Thoracic aorta (tissue), 2 donors: ENCODE measurements around the gene GPR75. TPM values are rescaled to one million over a fixed set of nuclear protein-coding genes. Genes with fewer than 3 reads are reported as not detected.

Source experiments
- ATAC-seq: fragments of 150-250 bp; one replicate; pipeline ENCODE4 v1.8.0; 2017; ENCODE audit warnings: low read depth; ENCODE audit not compliant: insufficient number of reproducible peaks, low FRiP score
- DNase-seq: peaks from one replicate; pipeline ENCODE4 v3.0.0-alpha.2; 2020; ENCODE audit warnings: low spot score
- H3K27ac ChIP-seq, 2 donors: fragments of 200-600 bp; sonication (generic); 1 replicate in 1 of 2; 2 replicates in 1 of 2; pipeline ENCODE4 v1.5.1; 2016; ENCODE audit warnings: mild to moderate bottlenecking in 2 of 2, moderate library complexity in 2 of 2
- H3K27me3 ChIP-seq: fragments of 200-600 bp; sonication (generic); replicated peaks from 2 replicates; pipeline ENCODE4 v1.6.0; 2016; ENCODE audit warnings: mild to moderate bottlenecking; ENCODE audit not compliant: insufficient read depth
- H3K36me3 ChIP-seq: fragments of 200-600 bp; sonication (generic); one replicate; pipeline ENCODE4 v1.5.1; 2016
- H3K4me1 ChIP-seq, 2 donors: fragments of 200-600 bp; sonication (generic); 1 replicate in 1 of 2; 2 replicates in 1 of 2; pipeline versions ENCODE4 v1.5.1 to v1.6.0; 2016; ENCODE audit warnings: low read depth in 2 of 2, mild to moderate bottlenecking in 1 of 2; ENCODE audit not compliant: control insufficient read depth in 1 of 2
- H3K4me3 ChIP-seq: fragments of 200-600 bp; sonication (generic); 2 replicates; pipeline ENCODE4 v1.5.1; 2016; ENCODE audit warnings: mild to moderate bottlenecking
- H3K9me3 ChIP-seq: fragments of 200-600 bp; sonication (generic); 2 replicates; pipeline ENCODE4 v1.5.1; 2016
- total RNA-seq, 2 donors: library from RNA; depleted of rRNA; stranded (reverse); fragments of >200 nt; gene quantifications; one replicate each; pipeline versions ENCODE4 v1.1.0 to v1.2.3, GENCODE V29; 2016
- TF ChIP-seq, protein P1 (sequence below): fragments of 200-600 bp; sonication (generic); IDR thresholded peaks from one replicate; pipeline ENCODE4 v1.5.1; 2019; ENCODE audit warnings: antibody characterized with exemption

Gene GPR75
- total RNA-seq, 2 donors from 2014 or later: 0.54 to 6.7 TPM

DNA sequence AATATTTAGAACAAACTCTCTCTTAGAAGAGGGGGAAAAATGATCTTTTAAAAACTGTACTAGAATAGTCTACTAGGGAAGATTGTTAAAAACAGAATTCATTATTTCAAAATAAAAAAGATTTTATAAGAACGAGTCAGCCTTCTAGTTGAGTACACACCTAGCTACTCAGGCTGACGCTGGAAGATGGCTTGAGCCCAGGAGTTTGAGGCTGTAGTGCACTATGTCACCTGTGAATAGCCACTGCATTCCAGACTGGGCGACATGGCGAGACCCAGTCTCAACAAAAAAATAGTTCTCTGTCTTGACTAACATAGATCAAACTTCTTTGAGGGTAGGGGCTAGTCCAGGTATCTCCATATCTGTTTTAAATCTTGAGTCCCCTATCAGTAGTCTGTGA, 39.1 kb downstream of the GPR75 start:
- TF ChIP-seq, protein P1, sequence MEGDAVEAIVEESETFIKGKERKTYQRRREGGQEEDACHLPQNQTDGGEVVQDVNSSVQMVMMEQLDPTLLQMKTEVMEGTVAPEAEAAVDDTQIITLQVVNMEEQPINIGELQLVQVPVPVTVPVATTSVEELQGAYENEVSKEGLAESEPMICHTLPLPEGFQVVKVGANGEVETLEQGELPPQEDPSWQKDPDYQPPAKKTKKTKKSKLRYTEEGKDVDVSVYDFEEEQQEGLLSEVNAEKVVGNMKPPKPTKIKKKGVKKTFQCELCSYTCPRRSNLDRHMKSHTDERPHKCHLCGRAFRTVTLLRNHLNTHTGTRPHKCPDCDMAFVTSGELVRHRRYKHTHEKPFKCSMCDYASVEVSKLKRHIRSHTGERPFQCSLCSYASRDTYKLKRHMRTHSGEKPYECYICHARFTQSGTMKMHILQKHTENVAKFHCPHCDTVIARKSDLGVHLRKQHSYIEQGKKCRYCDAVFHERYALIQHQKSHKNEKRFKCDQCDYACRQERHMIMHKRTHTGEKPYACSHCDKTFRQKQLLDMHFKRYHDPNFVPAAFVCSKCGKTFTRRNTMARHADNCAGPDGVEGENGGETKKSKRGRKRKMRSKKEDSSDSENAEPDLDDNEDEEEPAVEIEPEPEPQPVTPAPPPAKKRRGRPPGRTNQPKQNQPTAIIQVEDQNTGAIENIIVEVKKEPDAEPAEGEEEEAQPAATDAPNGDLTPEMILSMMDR: no peak
- H3K9me3 ChIP-seq: no peaks in the 10 kb centered on the region
- H3K27ac ChIP-seq: no peak overlapping the region
- no peak for ATAC-seq
- H3K4me3 ChIP-seq: no peak overlapping the region
- H3K36me3 ChIP-seq: peaks cover 20% of the 10 kb centered on the region
- no peak for DNase-seq
- no peaks in the 10 kb centered on the region for H3K4me1 ChIP-seq
- H3K27me3 ChIP-seq: no peaks in the 10 kb centered on the region

DNA sequence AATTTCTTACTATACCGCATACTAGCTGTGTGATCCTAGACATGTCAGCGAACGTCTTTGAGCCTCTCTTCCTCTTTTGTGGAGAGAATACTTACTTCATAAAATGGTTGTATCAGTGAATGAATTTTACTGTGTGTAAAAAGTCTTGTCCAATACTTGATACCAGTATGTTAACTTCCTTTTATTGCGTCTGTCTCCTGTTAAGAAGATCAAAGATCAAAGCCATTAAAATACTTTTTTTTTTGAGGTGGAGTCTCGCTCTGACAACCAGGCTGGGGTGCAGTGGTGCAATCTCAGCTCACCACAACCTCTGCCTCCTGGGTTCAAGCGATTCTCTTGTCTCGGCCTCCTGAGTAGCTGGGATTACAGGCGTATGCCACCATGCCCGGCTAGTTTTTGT, 39.7 kb downstream of the GPR75 start:
- Histone ChIP-seq H3K4me1 (no peaks in the 10 kb centered on the region), H3K4me3 (no peak overlapping the region), H3K27me3 (no peaks in the 10 kb centered on the region), H3K36me3 (peaks cover 21% of the 10 kb centered on the region), H3K9me3 (no peaks in the 10 kb centered on the region), H3K27ac (no peak overlapping the region)
- ATAC-seq (no peak), DNase-seq (no peak)
- TF ChIP-seq, protein P1: no peak

DNA sequence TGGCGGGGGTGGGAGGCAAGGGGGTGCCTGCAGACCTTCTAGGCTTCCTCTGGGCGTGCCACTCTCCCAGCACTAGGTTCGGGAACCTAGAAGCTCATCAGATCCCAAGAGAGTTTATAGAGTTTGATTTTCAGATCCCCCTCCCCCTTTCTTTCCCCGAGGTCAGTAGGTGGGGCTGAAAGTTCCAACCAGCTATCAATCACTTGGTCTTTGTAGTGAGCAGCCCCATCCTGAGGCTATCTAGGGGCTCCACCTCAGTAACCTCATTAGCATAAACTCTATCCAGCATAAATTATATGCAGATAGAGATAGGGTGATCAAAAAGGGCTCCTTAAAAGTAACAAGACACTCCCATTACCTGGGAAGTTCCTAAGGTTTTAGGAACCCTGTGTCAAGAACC, 40.1 kb downstream of the GPR75 start:
- Histone ChIP-seq H3K4me3 (no peak overlapping the region), H3K27me3 (no peaks in the 10 kb centered on the region), H3K36me3 (peaks cover 21% of the 10 kb centered on the region), H3K9me3 (no peaks in the 10 kb centered on the region), H3K4me1 (no peaks in the 10 kb centered on the region), H3K27ac (no peak overlapping the region)
- TF ChIP-seq, protein P1: no peak
- DNase-seq (no peak), ATAC-seq (no peak)

DNA sequence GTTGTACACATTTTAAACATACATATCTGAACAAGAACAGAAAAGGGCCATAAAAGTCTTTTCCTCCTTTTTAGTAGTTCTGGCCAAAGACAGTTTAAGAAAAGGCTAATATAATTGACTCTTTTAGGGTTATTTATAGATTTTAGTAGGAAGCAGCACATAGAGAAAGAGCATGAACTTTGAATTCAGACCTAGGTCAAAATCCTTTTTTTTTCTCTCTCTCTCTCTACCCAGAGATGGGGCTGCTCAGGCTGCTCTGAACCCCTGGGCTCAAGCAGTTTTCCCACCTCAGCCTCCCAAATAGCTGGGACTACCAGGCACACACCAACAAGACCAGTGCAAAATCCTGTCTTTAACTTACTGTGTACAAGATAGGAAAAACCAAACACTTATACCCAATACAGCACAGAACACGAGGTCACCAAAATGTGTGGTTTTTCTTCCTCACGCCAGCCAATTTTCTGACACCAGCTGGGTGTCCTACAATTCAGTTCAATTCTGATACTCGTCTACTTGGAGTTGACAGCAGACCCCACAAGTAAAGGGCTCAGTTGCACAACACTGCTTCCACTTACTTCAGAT, 40.8 kb downstream of the GPR75 start:
- peaks cover 22% of the 10 kb centered on the region for H3K36me3 ChIP-seq
- H3K27me3 ChIP-seq: no peaks in the 10 kb centered on the region
- no peak overlapping the region for H3K4me3 ChIP-seq
- no peak for DNase-seq
- H3K27ac ChIP-seq: no peak overlapping the region
- TF ChIP-seq, protein P1: no peak
- H3K4me1 ChIP-seq: no peaks in the 10 kb centered on the region
- no peaks in the 10 kb centered on the region for H3K9me3 ChIP-seq
- no peak for ATAC-seq

- DNase-seq: no peak
These were observed 46.6 kb downstream of the GPR75 start for GRCh38 chr2:53813151-53813550.

More at GRCh38 chr2:53813151-53813550, 46.6 kb downstream of the GPR75 start:
- Histone ChIP-seq H3K27me3 (no peaks in the 10 kb centered on the region), H3K4me3 (no peak overlapping the region), H3K27ac (no peak overlapping the region), H3K4me1 (no peaks in the 10 kb centered on the region), H3K36me3 (peaks cover 57% of the 10 kb centered on the region), H3K9me3 (no peaks in the 10 kb centered on the region)
- TF ChIP-seq, protein P1: no peak
- no peak for ATAC-seq
